ENCODE results near the gene SGMS1. TPM values are rescaled to one million over a fixed set of nuclear protein-coding genes. Genes with fewer than 3 reads are reported as not detected.
A peak's percentile ranks its signal among the peaks of the same experiment; 100 is the strongest.
"Not testable (repeated sequence)": the region's sequence is repeated elsewhere in the genome, so short reads cannot be mapped to it uniquely, and the experiment has no call there.

Gene SGMS1
- total RNA-seq, 6 experiments from 2014 or later, result 13.6 to 49.8 (median 20.0) TPM

- peaks cover 0 to 28% (median 3%) of the 10 kb centered on the region in 4 donors for H3K4me1 ChIP-seq
- DNase-seq (no peak), ATAC-seq (peak in 3 of 4 donors; percentile 52 to 61 (median 55))
- H3K36me3 ChIP-seq, result no peaks in the 10 kb centered on the region
- no peaks in the 10 kb centered on the region for H3K27me3 ChIP-seq
- WGBS (ENCODE audit: insufficient coverage, low coverage, low lambda C conversion rate, missing lambda C conversion rate), result 56% methylated on average over 3 of the region's 3 CpGs
- no peak overlapping the region for H3K27ac ChIP-seq
- no peak for TF ChIP-seq CTCF (IDR thresholded peaks at IDR 0.05)
- TF ChIP-seq POLR2A (IDR thresholded peaks at IDR 0.05), result no peak
- intact Hi-C loops (cut with DNase I), result no loop called here
- H3K9me3 ChIP-seq, result no peaks in the 10 kb centered on the region
- H3K4me3 ChIP-seq, result no peak overlapping the region
These were observed 83.5 kb downstream of the SGMS1 start for GRCh38 chr10:50540069-50540825.

GRCh38 chr10:50538555-50539398 lies 85.0 kb downstream of the SGMS1 start:
- no peaks in the 10 kb centered on the region for H3K9me3 ChIP-seq
- TF ChIP-seq CTCF (IDR thresholded peaks at IDR 0.05) (no peak), POLR2A (IDR thresholded peaks at IDR 0.05) (no peak)
- H3K27me3 ChIP-seq, result no peaks in the 10 kb centered on the region
- WGBS (ENCODE audit: insufficient coverage, low coverage, low lambda C conversion rate, missing lambda C conversion rate), result 38% methylated on average over 5 of the region's 7 CpGs
- peaks cover 0 to 28% (median 3%) of the 10 kb centered on the region in 4 donors for H3K4me1 ChIP-seq
- intact Hi-C loops (cut with DNase I), result no loop called here
- ATAC-seq, result peak; percentile 66 to 86 (median 79)
- H3K27ac ChIP-seq, result peak overlapping the region in 1 of 3 donors; percentile 22
- no peak overlapping the region for H3K4me3 ChIP-seq
- DNase-seq, result peak; percentile 37 to 51 (median 49)
- H3K36me3 ChIP-seq, result no peaks in the 10 kb centered on the region

GRCh38 chr10:50536617-50537240 lies 87.0 kb downstream of the SGMS1 start:
- Histone ChIP-seq H3K36me3 (no peaks in the 10 kb centered on the region), H3K4me1 (peaks cover 0 to 28% (median 3%) of the 10 kb centered on the region in 4 donors), H3K27ac (no peak overlapping the region), H3K9me3 (no peaks in the 10 kb centered on the region), H3K27me3 (no peaks in the 10 kb centered on the region), H3K4me3 (no peak overlapping the region)
- no peak for TF ChIP-seq CTCF (IDR thresholded peaks at IDR 0.05)
- no peak for TF ChIP-seq POLR2A (IDR thresholded peaks at IDR 0.05)
- no peak for DNase-seq
- ATAC-seq, result no peak
- intact Hi-C loops (cut with DNase I), result no loop called here

- H3K27me3 ChIP-seq; H3K4me3 ChIP-seq; intact Hi-C loops (cut with DNase I); H3K36me3 ChIP-seq; H3K27ac ChIP-seq; H3K9me3 ChIP-seq; ATAC-seq; DNase-seq: not testable (repeated sequence)
- H3K4me1 ChIP-seq, result peaks cover 0 to 13% (median 3%) of the 10 kb centered on the region in 4 donors
- 74% methylated on average over 5 of the region's 5 CpGs for WGBS (ENCODE audit: insufficient coverage, low coverage, low lambda C conversion rate, missing lambda C conversion rate)
These were observed 88.9 kb downstream of the SGMS1 start for GRCh38 chr10:50534748-50535376.
